Kidney epithelial cell (primary cell): ENCODE data around the gene ADK. TPM values are rescaled to one million over a fixed set of nuclear protein-coding genes. Genes with fewer than 3 reads are reported as not detected.
"Not testable (repeated sequence)": the region's sequence is repeated elsewhere in the genome, so short reads cannot be mapped to it uniquely, and the experiment has no call there.

Experiments
- DNase-seq: peaks from one replicate; pipeline ENCODE4 v3.0.0-alpha.2; 2010; ENCODE audit warnings: low read depth
- H3K27me3 ChIP-seq: 2 replicates; pipeline ENCODE4 v1.6.0; 2011; ENCODE audit warnings: low read length; ENCODE audit not compliant: control insufficient read depth, insufficient read depth
- H3K36me3 ChIP-seq: 2 replicates; pipeline ENCODE4 v1.5.1; 2011; ENCODE audit warnings: low read length; ENCODE audit not compliant: control insufficient read depth, insufficient read depth
- H3K4me3 ChIP-seq: 2 replicates; pipeline ENCODE4 v1.5.1; 2011; ENCODE audit warnings: low read depth, mild to moderate bottlenecking, control low read depth, low read length
- total RNA-seq: library from RNA; depleted of rRNA; stranded (reverse); fragments of >200 nt; gene quantifications from 2 replicates; pipeline ENCODE4 v1.2.3, GENCODE V29; 2015
- TF ChIP-seq, protein P1 (sequence below): IDR thresholded peaks from 2 replicates; pipeline ENCODE4 v1.5.1; 2011; ENCODE audit warnings: mild to moderate bottlenecking, moderate library complexity, low read length, control low read depth, inconsistent platforms; ENCODE audit not compliant: insufficient read depth, poor library complexity, severe bottlenecking

The ADK gene
- total RNA-seq, 1 donor from 2014 or later: 43.6 TPM

DNA sequence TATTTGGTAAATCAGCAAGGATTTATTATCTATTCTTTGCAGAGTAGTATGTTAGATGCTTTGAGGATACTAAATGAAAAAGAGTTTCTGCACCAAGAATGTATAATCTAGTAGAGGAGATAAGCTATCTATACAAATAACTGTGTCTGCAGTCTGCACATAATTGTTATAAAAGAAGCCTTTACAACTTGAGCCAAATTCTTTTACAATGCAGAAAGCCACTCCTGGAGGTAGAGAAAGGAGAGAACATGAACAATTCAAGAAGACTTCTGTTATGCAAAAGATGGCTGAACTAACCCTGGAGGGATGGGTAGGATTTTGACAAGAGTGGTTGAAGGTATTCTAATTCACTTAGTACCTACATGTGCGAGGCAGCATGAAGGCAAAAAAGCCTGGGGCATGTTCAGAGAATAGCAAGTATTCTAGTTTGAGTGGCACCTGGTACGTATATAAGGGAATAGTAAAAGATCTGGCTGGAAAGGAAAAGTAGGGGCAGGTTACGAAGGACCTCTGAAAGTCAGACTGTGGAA lies 424.2 kb downstream of the ADK start:
- Histone ChIP-seq H3K4me3 (no peak overlapping the region), H3K36me3 (no peaks in the 10 kb centered on the region), H3K27me3 (no peaks in the 10 kb centered on the region)
- TF ChIP-seq, protein P1, sequence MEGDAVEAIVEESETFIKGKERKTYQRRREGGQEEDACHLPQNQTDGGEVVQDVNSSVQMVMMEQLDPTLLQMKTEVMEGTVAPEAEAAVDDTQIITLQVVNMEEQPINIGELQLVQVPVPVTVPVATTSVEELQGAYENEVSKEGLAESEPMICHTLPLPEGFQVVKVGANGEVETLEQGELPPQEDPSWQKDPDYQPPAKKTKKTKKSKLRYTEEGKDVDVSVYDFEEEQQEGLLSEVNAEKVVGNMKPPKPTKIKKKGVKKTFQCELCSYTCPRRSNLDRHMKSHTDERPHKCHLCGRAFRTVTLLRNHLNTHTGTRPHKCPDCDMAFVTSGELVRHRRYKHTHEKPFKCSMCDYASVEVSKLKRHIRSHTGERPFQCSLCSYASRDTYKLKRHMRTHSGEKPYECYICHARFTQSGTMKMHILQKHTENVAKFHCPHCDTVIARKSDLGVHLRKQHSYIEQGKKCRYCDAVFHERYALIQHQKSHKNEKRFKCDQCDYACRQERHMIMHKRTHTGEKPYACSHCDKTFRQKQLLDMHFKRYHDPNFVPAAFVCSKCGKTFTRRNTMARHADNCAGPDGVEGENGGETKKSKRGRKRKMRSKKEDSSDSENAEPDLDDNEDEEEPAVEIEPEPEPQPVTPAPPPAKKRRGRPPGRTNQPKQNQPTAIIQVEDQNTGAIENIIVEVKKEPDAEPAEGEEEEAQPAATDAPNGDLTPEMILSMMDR: no peak
- no peak for DNase-seq

DNA sequence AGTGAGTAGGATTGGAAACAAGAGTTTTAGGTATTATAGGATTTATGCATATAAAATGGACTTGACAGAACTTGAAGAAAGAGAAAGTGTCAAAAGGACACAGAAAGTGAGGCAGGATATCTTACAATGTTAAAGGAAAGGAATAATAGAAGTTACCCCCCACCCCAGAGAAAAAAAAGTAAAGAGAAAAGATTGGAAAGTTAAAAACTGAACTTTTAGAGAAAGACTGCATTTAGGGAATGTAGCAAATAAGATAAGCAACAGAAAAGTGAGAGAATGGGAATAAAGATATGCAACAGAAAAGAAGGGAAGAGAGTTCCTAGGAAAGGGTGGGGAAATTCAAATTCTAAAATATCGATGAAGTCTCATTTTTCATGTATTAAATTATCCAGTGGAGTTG lies 424.9 kb downstream of the ADK start:
- H3K4me3 ChIP-seq: no peak overlapping the region
- no peaks in the 10 kb centered on the region for H3K27me3 ChIP-seq
- TF ChIP-seq, protein P1: no peak
- DNase-seq: no peak
- H3K36me3 ChIP-seq: no peaks in the 10 kb centered on the region

DNA sequence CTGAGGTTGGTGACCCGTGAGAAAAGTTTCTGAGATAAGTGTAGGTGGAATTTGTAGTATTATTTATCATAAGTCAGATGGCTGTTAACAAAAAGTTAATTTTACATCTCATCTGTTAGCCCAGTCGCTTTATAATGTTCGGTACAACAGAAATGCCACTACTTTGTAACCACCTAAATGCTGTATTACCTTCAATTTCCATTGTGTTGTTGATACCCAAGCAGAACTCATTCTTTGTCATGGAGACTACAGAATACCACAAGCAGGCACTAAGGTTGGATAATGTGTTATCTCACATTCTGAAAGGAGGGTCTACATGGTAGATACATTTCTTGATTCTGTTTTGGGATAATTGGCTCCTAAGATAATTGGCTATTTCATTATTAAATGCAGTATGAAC lies 425.6 kb downstream of the ADK start:
- Histone ChIP-seq H3K36me3 (no peaks in the 10 kb centered on the region), H3K27me3 (no peaks in the 10 kb centered on the region), H3K4me3 (no peak overlapping the region)
- DNase-seq: no peak
- TF ChIP-seq, protein P1: no peak

DNA sequence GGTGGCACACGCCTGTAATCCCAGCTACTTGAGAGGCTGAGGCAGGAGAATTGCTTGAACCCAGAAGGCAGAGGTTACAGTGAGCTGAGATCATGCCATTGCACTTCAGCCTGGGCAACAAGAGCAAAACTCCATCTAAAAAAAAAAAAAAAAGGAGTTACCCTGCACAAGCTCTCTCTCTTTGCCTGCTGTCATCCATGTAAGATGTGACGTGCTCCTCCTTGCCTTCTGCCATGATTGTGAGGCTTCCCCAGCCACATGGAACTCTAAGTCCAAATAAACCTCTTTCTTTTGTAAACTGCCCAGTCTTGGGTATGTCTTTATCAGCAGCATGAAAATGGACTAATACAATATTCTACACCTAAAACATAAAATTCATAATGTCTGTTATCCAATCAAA lies 429.4 kb downstream of the ADK start:
- not testable (repeated sequence) for H3K36me3 ChIP-seq, DNase-seq, H3K27me3 ChIP-seq, H3K4me3 ChIP-seq

DNA sequence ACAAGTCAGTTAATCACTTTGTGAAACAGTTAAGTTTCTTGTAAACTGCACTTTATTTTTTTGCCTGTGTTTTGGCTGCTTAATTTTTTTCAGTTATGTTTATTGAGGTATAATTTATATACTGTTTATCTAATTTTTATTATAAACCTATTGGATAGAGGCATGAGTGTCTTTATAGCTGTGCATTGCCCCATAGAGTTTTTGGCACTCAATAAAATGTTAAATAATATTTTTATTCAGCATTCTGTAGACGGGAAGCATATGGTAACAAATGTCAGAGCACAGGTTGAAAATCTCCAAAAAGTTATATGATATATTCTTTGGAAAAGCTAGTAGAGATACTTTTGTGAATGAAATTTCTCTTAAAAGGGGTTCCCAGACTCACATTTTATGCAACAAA lies 431.5 kb downstream of the ADK start:
- Histone ChIP-seq H3K27me3 (no peaks in the 10 kb centered on the region), H3K36me3 (no peaks in the 10 kb centered on the region), H3K4me3 (no peak overlapping the region)
- no peak for DNase-seq
- TF ChIP-seq, protein P1: no peak

DNA sequence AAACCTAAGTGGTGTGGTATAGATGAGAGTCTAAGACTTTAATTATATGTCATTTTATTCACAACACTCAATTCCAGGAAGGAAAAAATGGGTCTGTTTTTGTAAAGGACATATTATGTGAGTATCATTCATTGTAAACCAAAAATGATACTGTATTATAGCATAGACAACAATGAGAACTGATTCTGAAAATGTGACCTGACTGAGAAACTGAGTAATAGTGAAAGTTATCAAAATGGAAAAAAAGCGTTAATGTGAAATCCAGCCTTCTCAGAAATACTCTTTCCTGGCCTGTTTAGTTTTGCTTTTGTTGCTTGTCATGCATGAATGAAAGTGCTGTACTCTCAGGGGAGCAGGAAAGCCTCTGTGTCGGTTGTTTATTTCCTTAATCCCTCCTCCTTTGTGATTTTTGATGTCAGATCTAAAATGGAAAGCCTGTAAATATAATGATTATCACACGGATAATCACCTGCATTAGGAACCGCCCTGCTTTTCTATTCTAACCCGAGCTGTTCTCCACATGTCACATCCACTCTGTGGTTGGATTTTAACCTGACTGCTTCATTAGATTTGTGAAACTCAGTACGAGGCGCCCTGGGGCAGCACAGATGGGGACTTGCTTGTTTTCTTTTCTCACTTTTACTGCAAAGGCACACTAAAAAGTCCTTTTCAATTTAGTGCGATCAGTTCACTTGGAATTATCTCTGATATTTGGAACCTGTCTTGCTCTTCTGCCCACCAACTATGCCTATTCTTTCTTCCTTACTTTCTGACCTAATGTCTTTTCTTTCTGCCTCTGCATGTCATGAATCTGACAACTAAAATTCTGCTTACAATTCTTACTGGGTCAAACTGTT lies 434.4 kb downstream of the ADK start:
- H3K36me3 ChIP-seq: no peaks in the 10 kb centered on the region
- no peak for DNase-seq
- no peaks in the 10 kb centered on the region for H3K27me3 ChIP-seq
- TF ChIP-seq, protein P1: no peak
- H3K4me3 ChIP-seq: no peak overlapping the region
